Fibroblast of upper back skin (primary cell): ENCODE data around the gene IFI30.

Source experiments
- DNase-seq: peaks from one replicate; pipeline ENCODE4 v3.0.0-alpha.2; 2013

IFI30 gene

GRCh38 chr19:18226956-18227780, 53.6 kb downstream of the IFI30 start:
- no peak for DNase-seq
